ENCODE data around the gene AGPAT3. TPM values are rescaled to one million over a fixed set of nuclear protein-coding genes. Genes with fewer than 3 reads are reported as not detected.

The AGPAT3 gene
- total and polyA plus RNA-seq, 2 donors (not counting 1 experiment from before 2014, with no cell fraction given): 29.4 to 44.9 TPM

- no peaks in the 10 kb centered on the region for H4K20me1 ChIP-seq (ENCODE audit: control insufficient read depth, extremely low read depth, insufficient read depth, low read length)
- H3K79me2 ChIP-seq (ENCODE audit: control insufficient read depth, insufficient read depth, low read length): peaks cover 20% of the 10 kb centered on the region
- peaks cover 3% of the 10 kb centered on the region for H3K4me1 ChIP-seq (ENCODE audit: control insufficient read depth, extremely low read depth, insufficient read depth, low read length)
- H3K27ac ChIP-seq (ENCODE audit: insufficient read depth, low read length): no peak overlapping the region
- H3K9ac ChIP-seq (ENCODE audit: insufficient read depth, low read length): no peak overlapping the region
- DNase-seq (ENCODE audit: low read depth in 2 of 2): peak in 1 of 2 donors; percentile 29
- H3K4me2 ChIP-seq (ENCODE audit: extremely low read depth, insufficient read depth, low read length): no peak overlapping the region
- no peak overlapping the region for H2AFZ ChIP-seq (ENCODE audit: low read length)
- TF ChIP-seq EZH2 (IDR thresholded peaks at IDR 0.05; ENCODE audit: low read length, missing control alignments): no peak
- TF ChIP-seq, protein P1, sequence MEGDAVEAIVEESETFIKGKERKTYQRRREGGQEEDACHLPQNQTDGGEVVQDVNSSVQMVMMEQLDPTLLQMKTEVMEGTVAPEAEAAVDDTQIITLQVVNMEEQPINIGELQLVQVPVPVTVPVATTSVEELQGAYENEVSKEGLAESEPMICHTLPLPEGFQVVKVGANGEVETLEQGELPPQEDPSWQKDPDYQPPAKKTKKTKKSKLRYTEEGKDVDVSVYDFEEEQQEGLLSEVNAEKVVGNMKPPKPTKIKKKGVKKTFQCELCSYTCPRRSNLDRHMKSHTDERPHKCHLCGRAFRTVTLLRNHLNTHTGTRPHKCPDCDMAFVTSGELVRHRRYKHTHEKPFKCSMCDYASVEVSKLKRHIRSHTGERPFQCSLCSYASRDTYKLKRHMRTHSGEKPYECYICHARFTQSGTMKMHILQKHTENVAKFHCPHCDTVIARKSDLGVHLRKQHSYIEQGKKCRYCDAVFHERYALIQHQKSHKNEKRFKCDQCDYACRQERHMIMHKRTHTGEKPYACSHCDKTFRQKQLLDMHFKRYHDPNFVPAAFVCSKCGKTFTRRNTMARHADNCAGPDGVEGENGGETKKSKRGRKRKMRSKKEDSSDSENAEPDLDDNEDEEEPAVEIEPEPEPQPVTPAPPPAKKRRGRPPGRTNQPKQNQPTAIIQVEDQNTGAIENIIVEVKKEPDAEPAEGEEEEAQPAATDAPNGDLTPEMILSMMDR (conservative IDR thresholded peaks at IDR 0.05 in 1 of 2, IDR thresholded peaks at IDR 0.05 in 1 of 2; ENCODE audit: low read depth in 1 of 2, low read length in 2 of 2): no peak
- H3K27me3 ChIP-seq (ENCODE audit: control insufficient read depth, insufficient read depth, low read length): no peaks in the 10 kb centered on the region
- no peak overlapping the region for H3K4me3 ChIP-seq (replicated peaks in 1 of 4; ENCODE audit: control extremely low read depth in 1 of 4, insufficient read depth in 1 of 4, low read depth in 3 of 4, low read length in 4 of 4)
- no peaks in the 10 kb centered on the region for H3K9me3 ChIP-seq (ENCODE audit: control insufficient read depth, insufficient read depth, low read depth, low read length)
- no peaks in the 10 kb centered on the region for H3K36me3 ChIP-seq (ENCODE audit: control insufficient read depth, insufficient read depth, low read length)
Observed at GRCh38 chr21:43884861-43885417, 19.9 kb downstream of the AGPAT3 start.

DNA sequence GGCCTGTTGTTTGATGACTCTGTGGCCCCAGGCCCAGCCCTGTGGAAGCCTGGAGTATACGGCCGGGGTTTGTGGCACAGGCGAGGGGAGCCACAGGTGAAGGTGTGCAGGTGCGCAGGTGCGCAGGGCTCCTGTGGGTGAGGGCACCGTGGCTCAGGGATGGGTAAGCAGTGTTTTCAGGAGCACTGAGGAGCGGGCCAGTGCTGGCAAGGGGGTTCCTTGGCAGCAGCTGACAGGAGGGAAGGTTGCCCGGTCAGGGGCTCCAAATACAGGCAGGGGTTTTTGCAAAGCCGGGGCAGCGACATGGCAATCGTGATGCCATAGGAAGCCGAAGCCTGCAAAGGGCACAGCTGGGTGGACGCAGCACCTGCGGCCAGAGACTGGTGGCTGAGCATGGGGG lies 20.7 kb downstream of the AGPAT3 start:
- Histone ChIP-seq H3K4me1 (ENCODE audit: control insufficient read depth, extremely low read depth, insufficient read depth, low read length) (no peaks in the 10 kb centered on the region), H3K4me2 (ENCODE audit: extremely low read depth, insufficient read depth, low read length) (no peak overlapping the region), H3K4me3 (replicated peaks in 1 of 4; ENCODE audit: control extremely low read depth in 1 of 4, insufficient read depth in 1 of 4, low read depth in 3 of 4, low read length in 4 of 4) (no peak overlapping the region), H3K27ac (ENCODE audit: insufficient read depth, low read length) (no peak overlapping the region), H4K20me1 (ENCODE audit: control insufficient read depth, extremely low read depth, insufficient read depth, low read length) (no peaks in the 10 kb centered on the region), H3K36me3 (ENCODE audit: control insufficient read depth, insufficient read depth, low read length) (no peaks in the 10 kb centered on the region), H3K27me3 (ENCODE audit: control insufficient read depth, insufficient read depth, low read length) (no peaks in the 10 kb centered on the region), H3K9me3 (ENCODE audit: control insufficient read depth, insufficient read depth, low read depth, low read length) (no peaks in the 10 kb centered on the region), H3K9ac (ENCODE audit: insufficient read depth, low read length) (no peak overlapping the region), H3K79me2 (ENCODE audit: control insufficient read depth, insufficient read depth, low read length) (peaks cover 16% of the 10 kb centered on the region), H2AFZ (ENCODE audit: low read length) (no peak overlapping the region)
- no peak for DNase-seq (ENCODE audit: low read depth in 2 of 2)
- TF ChIP-seq EZH2 (IDR thresholded peaks at IDR 0.05; ENCODE audit: low read length, missing control alignments): no peak
- TF ChIP-seq, protein P1 (conservative IDR thresholded peaks at IDR 0.05 in 1 of 2, IDR thresholded peaks at IDR 0.05 in 1 of 2; ENCODE audit: low read depth in 1 of 2, low read length in 2 of 2): no peak

- Histone ChIP-seq H3K27me3 (ENCODE audit: control insufficient read depth, insufficient read depth, low read length) (no peaks in the 10 kb centered on the region), H4K20me1 (ENCODE audit: control insufficient read depth, extremely low read depth, insufficient read depth, low read length) (no peaks in the 10 kb centered on the region), H2AFZ (ENCODE audit: low read length) (no peak overlapping the region), H3K9ac (ENCODE audit: insufficient read depth, low read length) (no peak overlapping the region), H3K79me2 (ENCODE audit: control insufficient read depth, insufficient read depth, low read length) (peaks cover 14% of the 10 kb centered on the region), H3K4me3 (replicated peaks in 1 of 4; ENCODE audit: control extremely low read depth in 1 of 4, insufficient read depth in 1 of 4, low read depth in 3 of 4, low read length in 4 of 4) (no peak overlapping the region), H3K27ac (ENCODE audit: insufficient read depth, low read length) (no peak overlapping the region), H3K4me1 (ENCODE audit: control insufficient read depth, extremely low read depth, insufficient read depth, low read length) (no peaks in the 10 kb centered on the region), H3K36me3 (ENCODE audit: control insufficient read depth, insufficient read depth, low read length) (no peaks in the 10 kb centered on the region), H3K9me3 (ENCODE audit: control insufficient read depth, insufficient read depth, low read depth, low read length) (no peaks in the 10 kb centered on the region), H3K4me2 (ENCODE audit: extremely low read depth, insufficient read depth, low read length) (no peak overlapping the region)
- TF ChIP-seq EZH2 (IDR thresholded peaks at IDR 0.05; ENCODE audit: low read length, missing control alignments): no peak
- TF ChIP-seq, protein P1 (conservative IDR thresholded peaks at IDR 0.05 in 1 of 2, IDR thresholded peaks at IDR 0.05 in 1 of 2; ENCODE audit: low read depth in 1 of 2, low read length in 2 of 2): no peak
- DNase-seq (ENCODE audit: low read depth in 2 of 2): no peak
Observed at GRCh38 chr21:43886565-43886964, 21.5 kb downstream of the AGPAT3 start.
